NCI-H187 treated with DMSO at 0.1 percent for 48 hours (cell line): ENCODE data around the gene ABO.
"Not testable (repeated sequence)": the region's sequence is repeated elsewhere in the genome, so short reads cannot be mapped to it uniquely, and the experiment has no call there.

ENCODE experiments used
- DNase-seq: peaks from one replicate; lab custom pipeline; 2025; lab: John Stamatoyannopoulos, UW

The ABO gene

DNA sequence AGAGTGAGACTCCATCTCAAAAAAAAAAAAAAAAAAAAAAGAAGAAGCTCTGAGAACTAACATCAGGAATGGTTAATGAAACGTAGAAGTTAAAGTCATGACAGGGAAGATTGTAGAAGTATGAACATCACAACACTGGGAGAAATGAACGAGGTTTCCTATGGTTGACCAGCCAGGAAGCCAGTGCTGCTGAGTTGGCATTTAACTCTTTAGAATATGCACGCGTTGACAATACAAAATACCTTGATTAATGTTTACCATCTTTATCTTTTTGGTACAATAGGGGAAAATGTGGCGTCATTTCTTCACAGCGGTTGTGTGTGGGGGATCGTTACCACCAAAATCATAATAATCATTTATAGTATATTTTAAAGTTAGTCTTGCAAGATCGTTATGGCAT is 32.0 kb downstream of the ABO start:
- no peak for DNase-seq

GRCh38 chr9:133242241-133242640 is 32.8 kb downstream of the ABO start:
- DNase-seq, result no peak

GRCh38 chr9:133239533-133240090 is 35.4 kb downstream of the ABO start:
- DNase-seq, result no peak

GRCh38 chr9:133238851-133239532 is 36.0 kb downstream of the ABO start:
- no peak for DNase-seq

- no peak for DNase-seq
These were observed 36.6 kb downstream of the ABO start for GRCh38 chr9:133238272-133238850.

DNA sequence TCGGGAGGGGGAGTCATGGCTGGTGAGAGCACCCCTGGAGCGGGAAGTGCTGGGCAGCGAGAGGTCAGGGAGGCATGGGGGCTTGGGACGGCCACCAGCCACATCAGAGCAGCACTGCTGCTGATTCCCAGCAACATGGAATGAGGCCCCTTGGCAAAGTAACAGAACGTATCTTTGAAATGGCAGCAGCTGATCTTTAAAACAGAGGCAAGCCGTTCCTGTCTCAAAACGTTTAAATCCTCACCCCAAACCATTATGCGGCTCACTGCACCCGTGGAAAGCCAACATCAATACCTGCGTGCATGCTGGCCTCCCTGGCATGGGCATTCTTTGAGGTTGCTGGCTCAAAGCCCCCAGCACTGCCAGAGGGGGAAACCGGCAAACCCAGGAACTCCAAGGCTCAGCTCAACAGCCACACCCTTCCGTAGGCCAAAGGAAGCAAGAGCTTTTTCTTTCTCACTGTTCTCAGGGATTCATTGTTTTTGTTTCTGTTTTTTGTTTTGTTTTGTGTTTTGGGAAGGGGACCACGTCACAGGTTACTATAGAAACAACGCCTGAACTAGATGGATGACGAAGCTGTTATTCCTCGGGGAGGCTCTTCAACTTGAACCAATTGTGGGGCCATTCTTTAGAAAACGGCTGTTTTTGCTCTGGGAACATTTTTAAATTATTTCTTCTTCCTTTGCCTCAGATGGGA is 37.8 kb downstream of the ABO start:
- DNase-seq, result no peak

- not testable (repeated sequence) for DNase-seq
These were observed 38.5 kb downstream of the ABO start for GRCh38 chr9:133236291-133237034.

GRCh38 chr9:133235549-133236222 is 39.3 kb downstream of the ABO start:
- no peak for DNase-seq

DNA sequence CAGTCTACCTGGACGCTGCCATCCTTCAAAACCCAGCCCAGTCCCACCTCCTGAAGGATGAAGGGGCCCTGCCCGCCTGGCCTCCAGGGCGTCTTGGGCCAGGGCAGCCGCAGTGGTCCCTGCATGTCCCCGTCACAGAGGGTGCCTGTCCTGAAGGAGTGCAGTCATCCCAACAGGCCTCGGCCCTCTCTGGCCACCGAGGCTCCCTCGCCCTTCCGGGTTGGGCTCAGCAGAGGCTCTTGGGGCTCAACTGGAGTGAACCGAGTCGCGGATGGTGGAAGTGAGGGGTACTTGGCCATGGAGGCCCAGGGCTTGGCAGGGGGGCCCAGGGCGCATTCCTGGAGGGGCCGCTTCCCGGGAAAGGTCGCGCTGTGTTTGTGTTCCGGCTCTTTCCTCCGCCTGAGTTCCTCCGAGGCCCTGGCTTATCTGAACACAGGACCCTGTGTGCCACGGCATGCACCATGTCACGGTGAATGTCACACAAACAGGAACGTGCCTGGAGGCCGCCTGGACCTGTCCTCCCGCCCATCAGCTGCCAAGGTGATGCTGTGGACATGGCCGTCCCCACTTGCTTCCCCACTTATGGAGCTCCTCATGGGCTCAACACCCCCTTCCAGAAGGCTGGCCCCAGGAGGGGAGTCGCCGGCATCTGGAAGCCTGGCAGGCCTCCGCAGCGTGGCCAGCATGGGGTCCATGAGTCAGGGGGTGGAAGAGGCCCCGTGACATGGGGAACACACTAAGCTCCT is 40.3 kb downstream of the ABO start:
- DNase-seq, result no peak

DNA sequence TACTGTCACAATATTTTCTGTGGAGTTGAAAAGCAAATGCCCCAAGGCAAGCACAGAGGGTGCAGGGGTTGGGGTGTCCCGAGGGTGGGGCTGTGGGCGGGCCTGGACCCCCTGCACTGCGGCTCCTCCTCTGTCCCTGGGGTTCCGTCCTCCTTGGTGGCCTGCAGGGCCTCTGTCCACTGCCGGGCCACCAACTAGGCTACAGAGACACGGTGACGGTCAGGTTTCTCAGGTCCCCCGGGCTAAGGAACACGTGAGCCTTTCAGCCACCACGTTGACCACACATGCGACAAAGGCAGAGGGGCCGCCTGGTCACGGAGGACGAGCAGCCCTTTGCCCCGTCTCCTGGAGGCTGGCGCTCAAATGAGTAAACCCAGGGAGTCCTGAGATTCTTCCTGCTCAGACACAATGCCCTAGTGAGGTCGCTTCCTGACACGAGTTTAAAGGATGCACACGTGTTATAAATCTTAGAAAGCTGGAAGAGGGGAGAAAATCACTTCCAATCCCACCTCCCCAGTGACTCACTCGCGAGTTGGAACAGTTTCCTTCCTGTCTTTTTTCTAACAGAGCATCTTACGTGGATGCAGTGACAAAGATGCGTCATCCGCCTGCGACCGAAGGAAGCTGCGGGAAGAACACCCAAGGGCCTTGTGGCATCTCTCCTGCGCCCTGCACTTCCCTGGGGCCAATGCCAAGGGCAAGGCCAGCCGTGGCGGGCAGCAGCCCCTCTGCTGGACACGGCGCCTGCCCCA is 41.1 kb downstream of the ABO start:
- no peak for DNase-seq

- not testable (repeated sequence) for DNase-seq
These were observed 43.0 kb downstream of the ABO start for GRCh38 chr9:133231934-133232568.

DNA sequence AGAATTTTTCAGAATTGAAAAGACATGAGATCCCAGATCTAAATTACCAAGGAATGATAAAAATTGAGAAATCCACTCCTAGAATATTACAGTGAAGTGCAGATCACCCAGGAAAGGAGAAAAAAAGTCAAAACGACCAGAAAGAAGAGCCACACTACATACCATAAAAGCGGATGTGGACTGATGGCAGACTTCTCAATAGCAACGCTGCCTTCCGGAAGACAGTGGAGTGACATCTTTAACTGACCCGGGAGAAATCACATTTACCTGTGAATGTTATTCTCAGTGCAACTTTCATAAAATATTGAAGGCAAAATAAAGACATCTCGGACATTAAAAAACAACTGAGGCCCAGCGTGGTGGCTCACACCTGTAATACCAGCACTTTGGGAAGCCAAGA is 44.5 kb downstream of the ABO start:
- DNase-seq, result not testable (repeated sequence)

GRCh38 chr9:133230093-133230492 is 44.9 kb downstream of the ABO start:
- DNase-seq, result no peak

GRCh38 chr9:133228474-133229193 is 46.4 kb downstream of the ABO start:
- not testable (repeated sequence) for DNase-seq

DNA sequence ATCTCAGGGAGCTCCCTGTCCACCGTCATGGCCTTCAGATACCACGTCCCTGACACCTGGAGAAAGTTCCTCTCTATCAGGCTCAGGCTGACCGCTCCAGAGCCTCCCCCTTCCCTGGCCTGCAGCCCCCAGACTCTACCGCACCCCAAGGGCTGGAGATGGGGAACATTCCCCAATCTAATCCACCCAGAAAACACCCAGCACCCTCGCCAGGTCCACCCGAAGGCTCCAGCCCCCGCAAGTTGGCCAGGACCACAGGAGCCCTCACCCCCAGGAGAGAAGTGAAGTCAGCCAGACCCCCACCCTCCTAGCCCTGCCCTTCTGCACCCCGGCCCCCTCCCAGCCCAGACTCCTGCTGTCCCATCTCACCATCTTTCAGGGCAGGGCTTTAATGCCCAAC is 47.0 kb downstream of the ABO start:
- DNase-seq, result not testable (repeated sequence)

DNA sequence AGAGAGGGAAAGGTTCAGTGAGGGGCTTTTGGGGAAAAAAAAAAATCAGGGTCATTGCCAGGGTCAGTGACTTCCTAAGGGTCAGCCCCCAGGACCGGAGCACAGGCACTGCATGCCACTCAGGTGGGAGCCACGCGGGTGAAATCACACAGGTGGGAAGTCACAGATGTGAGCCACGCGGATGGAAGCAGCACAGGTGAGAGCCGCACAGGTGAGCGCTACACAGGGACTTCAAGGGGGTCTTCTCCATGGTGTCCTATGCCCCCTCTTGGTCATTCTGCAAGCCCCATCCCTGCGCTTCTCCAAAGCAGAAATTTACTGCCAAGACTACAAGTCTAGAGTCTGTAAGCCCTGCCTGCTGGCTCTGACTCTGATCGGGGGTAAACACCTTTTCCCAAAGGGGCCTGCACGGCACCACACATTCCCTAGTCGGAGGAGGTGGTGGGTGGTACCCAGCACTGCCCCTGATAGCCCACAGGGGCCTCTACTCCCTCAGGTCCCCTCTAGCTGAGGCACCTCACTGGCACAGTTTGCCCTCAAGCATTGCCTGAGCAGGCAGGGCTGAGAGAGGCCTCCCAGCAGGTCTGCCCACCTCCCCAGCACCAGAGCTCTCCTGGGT is 47.6 kb downstream of the ABO start:
- no peak for DNase-seq

- DNase-seq, result no peak
These were observed 48.5 kb downstream of the ABO start for GRCh38 chr9:133226219-133227171.
